Naive B cell (primary cell): ENCODE data around the gene KRT13. TPM values are rescaled to one million over a fixed set of nuclear protein-coding genes. Genes with fewer than 3 reads are reported as not detected.
A peak's percentile ranks its signal among the peaks of the same experiment; 100 is the strongest.

Experiments used
- ATAC-seq, 2 donors: fragments of 150-1000 bp; cut with Tn5 transposase; 2 replicates each; pipeline ENCODE4 v1.10.0; 2021; ENCODE audit warnings: low read depth in 2 of 2, mild to moderate bottlenecking in 2 of 2, moderate library complexity in 2 of 2
- DNase-seq: peaks from one replicate; pipeline ENCODE4 v3.0.0; 2022
- H3K27ac Mint-ChIP-seq, 6 donors: one replicate each; pipeline ENCODE4 v1.8.0; 2020 to 2022; ENCODE audit warnings: mild to moderate bottlenecking in 6 of 6, mixed read lengths in 6 of 6, moderate library complexity in 5 of 6, inconsistent platforms in 2 of 6
- H3K27me3 Mint-ChIP-seq, 3 donors: one replicate each; pipeline ENCODE4 v1.8.0; 2021 to 2022; ENCODE audit warnings: mixed read lengths in 3 of 3, mild to moderate bottlenecking in 1 of 3
- H3K36me3 Mint-ChIP-seq, 2 donors: one replicate each; pipeline ENCODE4 v1.8.0; 2020 to 2022; ENCODE audit warnings: mixed read lengths in 2 of 2, inconsistent platforms in 1 of 2, mild to moderate bottlenecking in 1 of 2
- H3K4me1 Mint-ChIP-seq, 3 donors: one replicate each; pipeline ENCODE4 v1.8.0; 2020 to 2022; ENCODE audit warnings: mixed read lengths in 3 of 3, inconsistent platforms in 1 of 3, mild to moderate bottlenecking in 1 of 3, moderate library complexity in 1 of 3
- H3K4me3 Mint-ChIP-seq, 8 donors: one replicate each; pipeline ENCODE4 v1.8.0; 2020 to 2022; ENCODE audit warnings: mild to moderate bottlenecking in 8 of 8, mixed read lengths in 8 of 8, moderate library complexity in 8 of 8, inconsistent platforms in 2 of 8
- H3K9me3 Mint-ChIP-seq, 7 donors: one replicate each; pipeline ENCODE4 v1.8.0; 2020 to 2022; ENCODE audit warnings: mixed read lengths in 7 of 7, mild to moderate bottlenecking in 5 of 7, inconsistent platforms in 2 of 7, moderate library complexity in 1 of 7
- polyA plus RNA-seq, 6 donors: library from polyadenylated mRNA; unstranded; fragments of 300-500 nt; fragmentation: Illumina TruSeq; gene quantifications; one replicate each; pipeline ENCODE4 v1.2.3, GENCODE V29; 2021; ENCODE audit warnings: low read depth in 6 of 6

KRT13 gene
- polyA plus RNA-seq, 6 donors from 2014 or later = not detected

GRCh38 chr17:41510251-41511065 is 5.0 kb upstream of the KRT13 start:
- peaks cover 0 to 7% (median 3%) of the 10 kb centered on the region in 3 donors for H3K4me1 Mint-ChIP-seq
- no peak for DNase-seq

GRCh38 chr17:41507315-41507880 is 2.0 kb upstream of the KRT13 start:
- Mint-ChIP-seq H3K36me3 (no peaks in the 10 kb centered on the region), H3K27me3 (peaks cover 0 to 32% (median 10%) of the 10 kb centered on the region in 3 donors), H3K27ac (peak overlapping the region in 1 of 6 donors; percentile 7), H3K4me1 (peaks cover 0 to 7% (median 3%) of the 10 kb centered on the region in 3 donors), H3K4me3 (peak overlapping the region in 1 of 8 donors; percentile 47), H3K9me3 (no peaks in the 10 kb centered on the region)
- no peak for ATAC-seq
- no peak for DNase-seq

More at GRCh38 chr17:41510251-41511065, 5.0 kb upstream of the KRT13 start:
- Mint-ChIP-seq H3K27ac (no peak overlapping the region), H3K4me3 (no peak overlapping the region), H3K9me3 (no peaks in the 10 kb centered on the region), H3K36me3 (no peaks in the 10 kb centered on the region), H3K27me3 (peaks cover 5 to 31% (median 18%) of the 10 kb centered on the region in 3 donors)
- ATAC-seq = no peak

GRCh38 chr17:41505809-41506767 is 676 bp upstream of the KRT13 start:
- ATAC-seq (peak; percentile 42 to 64), DNase-seq (no peak)
- Mint-ChIP-seq H3K4me3 (no peak overlapping the region), H3K9me3 (no peaks in the 10 kb centered on the region), H3K36me3 (no peaks in the 10 kb centered on the region), H3K27ac (no peak overlapping the region), H3K4me1 (peaks cover 0 to 7% (median 3%) of the 10 kb centered on the region in 3 donors), H3K27me3 (peaks cover 0 to 31% (median 10%) of the 10 kb centered on the region in 3 donors)

GRCh38 chr17:41504246-41504977 is 1.0 kb downstream of the KRT13 start:
- Mint-ChIP-seq H3K27ac (peak overlapping the region in 1 of 6 donors; percentile 51), H3K36me3 (no peaks in the 10 kb centered on the region), H3K27me3 (peaks cover 6 to 40% (median 18%) of the 10 kb centered on the region in 3 donors), H3K4me3 (no peak overlapping the region), H3K9me3 (no peaks in the 10 kb centered on the region), H3K4me1 (peaks cover 0 to 7% (median 3%) of the 10 kb centered on the region in 3 donors)
- ATAC-seq (no peak), DNase-seq (no peak)

- no peaks in the 10 kb centered on the region for H3K36me3 Mint-ChIP-seq
- DNase-seq (no peak), ATAC-seq (no peak)
- H3K4me1 Mint-ChIP-seq = peaks cover 7 to 14% (median 10%) of the 10 kb centered on the region in 3 donors
- peaks cover 0 to 3% (median 0%) of the 10 kb centered on the region in 7 donors for H3K9me3 Mint-ChIP-seq
- peak overlapping the region in 1 of 6 donors; percentile 84 for H3K27ac Mint-ChIP-seq
- H3K4me3 Mint-ChIP-seq = no peak overlapping the region
- peaks cover 8 to 43% (median 30%) of the 10 kb centered on the region in 3 donors for H3K27me3 Mint-ChIP-seq
Observed at GRCh38 chr17:41503202-41503601, 2.2 kb downstream of the KRT13 start.

- DNase-seq = no peak
- Mint-ChIP-seq H3K27me3 (peaks cover 10 to 33% (median 30%) of the 10 kb centered on the region in 3 donors), H3K9me3 (peaks cover 0 to 5% (median 0%) of the 10 kb centered on the region in 7 donors), H3K4me3 (no peak overlapping the region), H3K27ac (no peak overlapping the region), H3K36me3 (no peaks in the 10 kb centered on the region), H3K4me1 (peaks cover 13 to 24% (median 21%) of the 10 kb centered on the region in 3 donors)
- no peak for ATAC-seq
Observed at GRCh38 chr17:41500131-41500911, 5.1 kb downstream of the KRT13 start.

GRCh38 chr17:41499714-41500113 is 5.7 kb downstream of the KRT13 start:
- Mint-ChIP-seq H3K27ac (peak overlapping the region in 1 of 6 donors; percentile 7), H3K4me1 (peaks cover 13 to 24% (median 21%) of the 10 kb centered on the region in 3 donors), H3K9me3 (peaks cover 0 to 5% (median 0%) of the 10 kb centered on the region in 7 donors), H3K36me3 (no peaks in the 10 kb centered on the region), H3K4me3 (no peak overlapping the region), H3K27me3 (peaks cover 10 to 33% (median 29%) of the 10 kb centered on the region in 3 donors)
- ATAC-seq (no peak), DNase-seq (no peak)

GRCh38 chr17:41498276-41498675 is 7.1 kb downstream of the KRT13 start:
- ATAC-seq = peak; percentile 6 to 39
- Mint-ChIP-seq H3K4me1 (peaks cover 13 to 24% (median 21%) of the 10 kb centered on the region in 3 donors), H3K27me3 (peaks cover 10 to 43% (median 34%) of the 10 kb centered on the region in 3 donors), H3K36me3 (no peaks in the 10 kb centered on the region), H3K4me3 (no peak overlapping the region), H3K27ac (no peak overlapping the region), H3K9me3 (peaks cover 0 to 5% (median 0%) of the 10 kb centered on the region in 7 donors)
- no peak for DNase-seq

- Mint-ChIP-seq H3K4me3 (peak overlapping the region in 1 of 8 donors; percentile 16), H3K36me3 (no peaks in the 10 kb centered on the region), H3K27ac (no peak overlapping the region), H3K9me3 (peaks cover 0 to 5% (median 0%) of the 10 kb centered on the region in 7 donors), H3K27me3 (peaks cover 10 to 45% (median 37%) of the 10 kb centered on the region in 3 donors), H3K4me1 (peaks cover 13 to 24% (median 21%) of the 10 kb centered on the region in 3 donors)
- ATAC-seq (peak; percentile 52 to 68), DNase-seq (no peak)
Observed at GRCh38 chr17:41496803-41497484, 8.5 kb downstream of the KRT13 start.

GRCh38 chr17:41494524-41494923 is 10.9 kb downstream of the KRT13 start:
- Mint-ChIP-seq H3K27me3 (peaks cover 9 to 36% (median 29%) of the 10 kb centered on the region in 3 donors), H3K27ac (no peak overlapping the region), H3K4me3 (no peak overlapping the region), H3K36me3 (no peaks in the 10 kb centered on the region), H3K4me1 (peaks cover 20 to 35% (median 26%) of the 10 kb centered on the region in 3 donors), H3K9me3 (peaks cover 0 to 5% (median 0%) of the 10 kb centered on the region in 7 donors)
- DNase-seq = no peak
- no peak for ATAC-seq

- DNase-seq = no peak
- no peak overlapping the region for H3K27ac Mint-ChIP-seq
Observed at GRCh38 chr17:41492771-41493170, 12.6 kb downstream of the KRT13 start.

More at GRCh38 chr17:41492771-41493170, 12.6 kb downstream of the KRT13 start:
- Mint-ChIP-seq H3K27me3 (peaks cover 7 to 27% (median 23%) of the 10 kb centered on the region in 3 donors), H3K36me3 (no peaks in the 10 kb centered on the region), H3K4me3 (no peak overlapping the region), H3K9me3 (no peaks in the 10 kb centered on the region), H3K4me1 (peaks cover 11 to 23% (median 16%) of the 10 kb centered on the region in 3 donors)
- no peak for ATAC-seq
